ENCODE data around the gene INTU.

Gene INTU

GRCh38 chr4:127731406-127731805, 98.6 kb downstream of the INTU start:
- intact Hi-C loops (cut with DNase I) = loop anchor here (5.0 kb wide), 1 partner anchor 129 kb away; no protein-coding TSS in a partner anchor
- DNase-seq = no peak

- DNase-seq = peak in 1 of 42 donors; percentile 27
- intact Hi-C loops (cut with DNase I) = loop anchor here (5.0 kb wide), 1 partner anchor 130 kb away; no protein-coding TSS in a partner anchor
Observed at GRCh38 chr4:127732623-127733328, 100.0 kb downstream of the INTU start.

- intact Hi-C loops (cut with DNase I) = loop anchor here (5.0 kb wide), 1 partner anchor 133 kb away; no protein-coding TSS in a partner anchor
- DNase-seq = no peak
Observed at GRCh38 chr4:127734976-127735375, 102.2 kb downstream of the INTU start.

- intact Hi-C loops (cut with DNase I) = no loop called here
- no peak for DNase-seq
Observed at GRCh38 chr4:127737295-127737694, 104.5 kb downstream of the INTU start.

GRCh38 chr4:127741247-127741646, 108.5 kb downstream of the INTU start:
- DNase-seq = no peak
- intact Hi-C loops (cut with DNase I) = no loop called here

- no peak for DNase-seq
- intact Hi-C loops (cut with DNase I) = no loop called here
Observed at GRCh38 chr4:127747883-127748282, 115.1 kb downstream of the INTU start.

- intact Hi-C loops (cut with DNase I) = no loop called here
- DNase-seq = no peak
Observed at GRCh38 chr4:127748957-127749356, 116.2 kb downstream of the INTU start.

- DNase-seq = no peak
- intact Hi-C loops (cut with DNase I) = no loop called here
Observed at GRCh38 chr4:127756906-127757305, 124.1 kb downstream of the INTU start.

GRCh38 chr4:127759228-127759820, 126.6 kb downstream of the INTU start:
- intact Hi-C loops (cut with DNase I) = no loop called here
- no peak for DNase-seq

GRCh38 chr4:127759893-127760292, 127.1 kb downstream of the INTU start:
- no peak for DNase-seq
- intact Hi-C loops (cut with DNase I) = no loop called here

- intact Hi-C loops (cut with DNase I) = no loop called here
Observed at GRCh38 chr4:127771535-127772275, 138.9 kb downstream of the INTU start.

GRCh38 chr4:127772769-127773671, 140.3 kb downstream of the INTU start:
- DNase-seq = no peak
- intact Hi-C loops (cut with DNase I) = no loop called here

More at GRCh38 chr4:127771535-127772275, 138.9 kb downstream of the INTU start:
- no peak for DNase-seq

GRCh38 chr4:127775843-127776242, 143.1 kb downstream of the INTU start:
- intact Hi-C loops (cut with DNase I) = no loop called here
- DNase-seq = no peak

Measured in head of caudate nucleus (tissue), 42 donors.